ENCODE results near the gene GDA. TPM values are rescaled to one million over a fixed set of nuclear protein-coding genes. Genes with fewer than 3 reads are reported as not detected.

Gene GDA
- total RNA-seq (2014; rRNA removed; shearing (Covaris generic)), result not detected in 2 replicates

DNA sequence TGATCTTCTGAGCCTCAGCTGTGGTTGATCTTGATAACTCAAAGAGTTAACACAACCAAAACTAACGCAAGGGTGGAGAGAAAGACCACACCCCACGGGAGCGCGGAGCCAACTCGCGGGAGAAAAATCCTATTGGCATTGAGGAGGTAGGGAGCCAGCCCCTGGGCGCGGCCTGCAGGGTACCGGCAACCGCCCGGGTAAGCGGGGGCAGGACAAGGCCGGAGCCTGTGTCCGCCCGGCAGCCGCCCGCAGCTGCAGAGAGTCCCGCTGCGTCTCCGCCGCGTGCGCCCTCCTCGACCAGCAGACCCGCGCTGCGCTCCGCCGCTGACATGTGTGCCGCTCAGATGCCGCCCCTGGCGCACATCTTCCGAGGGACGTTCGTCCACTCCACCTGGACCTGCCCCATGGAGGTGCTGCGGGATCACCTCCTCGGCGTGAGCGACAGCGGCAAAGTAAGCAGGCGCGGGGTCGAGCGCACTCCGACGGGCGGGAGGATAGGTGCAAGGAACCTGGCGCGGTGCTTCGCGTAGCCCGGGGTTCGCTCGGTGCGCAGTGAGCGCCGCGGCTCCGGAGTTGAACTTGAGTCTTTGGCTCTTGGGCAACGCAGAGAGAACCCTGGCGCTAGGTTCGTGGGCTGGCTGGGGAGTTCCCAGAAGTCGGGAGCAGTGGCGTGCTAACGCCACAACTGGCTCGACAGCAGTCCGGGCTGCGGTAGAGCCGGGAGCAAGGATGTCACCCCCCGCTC lies at the start of gene GDA:
Gene GDA, plus strand, starts transcription at position 210 of the 745 bp plus-strand sequence. Its CDS starts 120 bp downstream, at position 330.
- DNase-seq (ENCODE audit: low spot score), result no peak

DNA sequence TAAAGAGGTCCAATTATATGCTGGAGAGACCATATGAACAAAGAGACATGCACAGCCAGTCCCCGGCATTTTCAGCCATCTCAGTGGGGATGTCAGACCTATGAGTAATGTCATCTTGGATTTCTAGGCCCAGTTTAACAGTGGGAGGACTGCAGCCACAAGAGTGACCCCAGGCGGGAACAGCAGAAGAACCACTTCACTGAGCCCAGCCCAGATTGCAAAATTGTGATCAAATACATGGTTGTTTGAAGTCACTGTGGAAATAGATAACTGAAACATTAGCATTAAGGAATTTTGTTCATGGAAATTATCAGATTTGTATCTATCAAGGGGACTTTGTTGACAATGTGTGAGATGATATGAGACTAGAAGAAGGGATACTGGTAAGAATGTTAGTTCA lies 46.7 kb upstream of the GDA start:
- DNase-seq (ENCODE audit: low spot score), result no peak

DNA sequence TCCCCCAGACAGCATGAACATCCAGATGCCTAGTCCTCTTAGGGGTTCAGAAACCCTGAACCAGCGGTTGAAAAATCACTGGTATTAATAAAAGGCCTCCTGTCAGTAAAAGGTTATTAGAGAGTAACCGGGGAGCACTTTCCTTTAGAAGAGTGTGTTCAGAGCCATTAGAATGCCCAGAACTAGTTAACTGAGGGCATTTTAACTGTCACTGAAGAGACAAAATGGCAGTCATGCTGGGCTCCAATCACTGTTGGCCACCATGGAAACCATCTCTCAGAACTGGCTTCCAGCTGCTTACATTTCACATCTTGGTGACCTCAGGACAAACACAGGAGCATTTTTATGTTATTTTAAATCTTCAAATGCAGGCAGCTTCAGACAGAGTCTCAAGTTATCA lies 36.2 kb upstream of the GDA start:
- DNase-seq (ENCODE audit: low spot score), result no peak

DNA sequence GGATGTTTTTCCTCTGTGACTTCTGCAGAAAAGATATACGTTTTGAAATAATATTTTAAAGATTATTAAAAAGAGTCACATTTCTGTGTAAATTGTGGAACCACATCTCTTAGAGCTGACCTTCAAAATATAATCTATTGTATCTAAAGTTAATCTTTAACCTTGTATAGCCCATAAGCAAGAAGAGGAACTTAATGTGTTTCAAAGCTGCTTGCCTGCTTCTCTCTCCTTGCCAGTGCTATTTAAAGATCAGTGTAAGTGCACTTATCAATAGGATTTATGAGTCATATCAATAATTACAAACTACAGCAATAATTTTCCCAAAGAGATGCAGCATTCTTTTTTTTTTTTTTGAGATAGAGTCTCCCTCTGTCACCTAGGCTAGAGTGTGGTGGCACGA lies 29.4 kb upstream of the GDA start:
- DNase-seq (ENCODE audit: low spot score), result no peak

DNA sequence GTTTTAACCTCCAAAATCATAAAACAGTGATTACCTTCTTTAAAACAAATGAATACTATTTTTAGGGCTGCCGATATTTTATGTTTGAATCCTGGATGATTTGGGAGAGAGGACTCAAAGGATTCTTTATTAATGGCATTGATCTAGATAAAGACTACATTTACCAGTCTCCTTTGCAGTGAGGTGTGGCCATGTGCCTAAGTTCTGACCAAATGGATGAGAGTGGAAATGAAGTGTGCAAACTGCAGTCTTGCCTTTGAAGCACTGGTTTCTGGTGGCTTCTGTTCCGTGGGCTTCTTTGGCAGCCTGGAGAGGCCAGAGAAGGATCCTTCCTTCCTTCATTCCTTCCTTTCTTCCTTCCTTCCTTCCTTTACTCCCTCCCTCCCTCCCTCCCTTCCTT lies 24.3 kb upstream of the GDA start:
- no peak for DNase-seq (ENCODE audit: low spot score)

DNA sequence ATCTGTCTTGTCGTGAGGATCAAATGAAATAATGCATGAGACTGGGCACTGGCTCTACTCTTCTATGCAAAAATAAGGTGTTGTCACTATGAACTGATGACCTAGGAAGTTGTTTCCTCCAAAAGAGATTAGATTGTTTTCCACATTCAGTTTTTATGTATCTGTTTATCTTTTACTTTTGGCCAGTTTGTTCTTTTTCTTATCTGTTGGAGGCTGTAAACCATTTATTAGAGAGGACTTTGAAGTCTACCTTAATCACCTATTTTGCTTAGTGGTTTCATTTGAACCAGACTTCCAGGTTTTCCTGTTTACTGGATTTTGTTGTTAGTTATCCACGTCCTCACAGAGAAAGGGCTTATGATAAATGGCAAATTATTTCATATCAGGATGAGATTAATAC lies 21.5 kb upstream of the GDA start:
- no peak for DNase-seq (ENCODE audit: low spot score)

DNA sequence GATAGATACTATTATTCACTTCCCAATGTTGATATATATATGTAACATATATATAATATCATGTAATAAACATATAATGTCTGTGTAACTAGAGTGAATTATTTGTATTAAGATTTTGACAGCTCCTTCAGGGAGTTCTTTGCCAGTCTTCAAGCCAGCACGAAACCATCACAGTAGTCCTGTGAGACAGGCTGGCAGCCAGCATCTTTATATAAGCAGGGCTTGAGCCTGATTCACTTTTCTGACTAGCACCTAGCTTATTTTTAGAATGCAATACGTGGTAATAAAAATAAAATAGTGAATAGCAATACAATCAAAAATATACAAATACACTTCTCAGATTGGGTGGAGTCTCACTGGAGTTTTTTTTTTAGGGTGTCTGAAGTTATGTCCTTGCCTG lies 20.7 kb upstream of the GDA start:
- no peak for DNase-seq (ENCODE audit: low spot score)

DNA sequence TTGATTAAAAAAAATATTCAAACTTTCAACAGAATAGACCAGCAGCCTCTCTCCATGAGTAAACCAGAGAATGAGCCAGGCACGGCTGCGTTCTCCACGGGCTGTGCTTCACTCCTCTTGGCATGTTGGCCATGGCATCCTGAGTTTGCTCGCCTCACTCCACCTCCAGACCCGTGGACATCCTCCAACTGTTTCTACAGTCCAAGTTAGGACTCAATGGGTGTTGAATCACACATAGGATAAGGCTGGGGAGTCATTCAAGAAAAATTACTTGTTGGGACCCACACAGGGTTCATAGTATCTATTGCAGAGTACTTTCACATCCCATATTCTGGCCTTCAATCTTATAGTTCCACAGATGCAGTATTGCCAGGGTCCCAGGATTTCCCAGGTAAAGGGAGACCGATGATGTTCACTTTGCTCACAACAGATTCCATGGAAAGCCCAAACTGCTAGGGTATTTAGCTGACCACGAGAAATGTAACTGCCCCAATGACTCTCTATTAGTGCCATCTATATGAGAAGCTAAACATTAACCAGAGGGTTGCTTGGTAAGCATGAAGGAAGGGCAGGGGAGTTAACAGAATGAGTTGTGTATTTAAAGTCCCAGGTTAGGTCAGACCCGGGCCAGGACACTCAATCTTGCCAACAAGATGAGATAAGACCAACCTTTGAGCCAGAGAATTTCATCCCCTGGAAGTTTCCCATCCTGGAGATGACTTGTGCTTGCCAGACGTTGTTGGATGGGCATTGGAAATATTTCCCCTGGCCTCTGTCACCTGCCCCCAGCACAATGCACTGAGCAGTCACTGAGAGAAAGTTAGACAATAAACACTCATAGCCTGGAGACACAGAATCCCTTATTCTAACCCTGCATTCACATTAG lies 19.7 kb upstream of the GDA start:
- DNase-seq (ENCODE audit: low spot score), result no peak

DNA sequence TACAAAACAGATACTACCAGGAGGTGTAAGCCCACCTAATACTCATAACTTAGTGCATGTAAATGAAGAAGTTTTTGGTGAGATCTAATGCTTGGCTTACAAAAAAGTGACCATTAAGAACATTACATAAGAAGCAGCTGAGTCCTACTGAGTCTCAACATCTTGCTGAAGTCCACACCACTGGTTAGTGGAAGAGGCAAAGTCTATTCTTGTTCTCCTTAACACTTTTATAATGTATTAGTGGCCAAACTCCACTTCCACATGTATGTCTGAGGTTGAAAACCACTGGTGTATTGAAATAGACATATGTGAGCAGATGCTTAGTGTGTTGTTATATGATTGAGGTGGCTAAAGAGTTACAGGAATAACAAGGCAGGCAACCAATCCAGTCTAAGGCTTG lies 18.9 kb upstream of the GDA start:
- no peak for DNase-seq (ENCODE audit: low spot score)

DNA sequence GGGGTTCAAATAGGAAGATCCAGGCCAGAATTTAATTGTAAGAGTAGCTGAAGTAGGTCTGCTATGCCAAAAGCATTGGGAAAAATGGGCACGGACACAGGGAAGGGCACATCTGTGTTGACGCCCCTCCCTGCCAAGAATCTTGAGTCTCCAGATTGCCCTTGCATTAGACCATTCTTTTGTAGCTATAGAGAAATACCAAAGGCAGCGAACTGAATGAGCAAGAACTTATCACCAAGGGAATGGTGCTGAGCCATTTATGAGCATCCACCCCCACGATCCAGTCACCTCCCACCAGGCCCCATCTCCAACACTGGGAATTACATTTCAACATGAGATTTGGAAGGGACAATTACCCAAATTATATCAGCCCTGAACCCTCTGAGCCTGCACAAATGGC lies 18.0 kb upstream of the GDA start:
- no peak for DNase-seq (ENCODE audit: low spot score)

DNA sequence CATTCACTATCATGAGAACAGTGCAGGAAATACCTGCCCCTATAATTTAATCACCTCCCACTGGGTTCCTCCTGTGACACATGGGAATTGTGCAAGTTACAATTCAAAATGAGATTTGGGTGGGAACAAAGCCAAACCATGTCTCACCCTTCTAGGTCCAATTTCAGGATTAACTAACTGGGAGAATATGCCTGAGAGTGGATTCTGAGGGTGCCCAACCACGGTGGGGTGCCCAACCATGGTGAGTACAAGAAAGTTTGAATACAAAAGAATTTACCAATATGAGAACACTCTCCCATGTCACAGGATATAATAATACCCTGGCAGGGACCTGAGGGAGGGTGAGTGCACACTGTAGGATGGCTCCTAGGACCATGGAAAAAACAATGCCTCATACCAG lies 17.2 kb upstream of the GDA start:
- no peak for DNase-seq (ENCODE audit: low spot score)

DNA sequence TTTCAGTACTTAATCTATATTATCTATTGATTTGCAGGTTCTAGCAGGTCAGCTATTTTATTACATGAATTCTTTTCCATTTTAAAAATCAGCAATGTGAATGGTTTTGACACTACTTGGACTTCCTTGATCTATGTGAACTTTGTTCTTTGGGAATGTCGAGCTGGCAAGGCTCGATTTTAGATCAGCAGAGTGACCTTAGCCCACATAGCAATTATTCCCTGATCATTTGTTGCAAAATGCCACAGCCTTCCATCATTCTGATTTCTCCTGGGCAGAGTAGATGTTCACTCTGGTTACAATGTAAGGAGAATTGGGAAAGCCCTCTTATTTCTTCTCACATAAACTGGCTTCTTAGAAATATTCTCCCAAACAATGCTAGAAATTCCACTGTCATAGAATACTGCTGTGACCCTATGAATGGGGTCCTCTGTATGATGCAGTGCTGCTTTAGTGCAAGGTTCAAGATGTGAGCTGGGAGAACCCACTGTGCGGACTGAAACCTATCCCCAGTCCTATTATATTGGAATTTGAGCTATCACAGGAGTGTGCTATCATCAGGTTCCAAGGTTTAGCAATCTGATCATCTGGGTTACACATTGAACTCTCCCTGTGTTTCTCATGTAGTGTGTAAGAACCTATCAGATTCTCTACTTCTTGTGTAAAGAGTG lies 15.7 kb upstream of the GDA start:
- DNase-seq (ENCODE audit: low spot score), result no peak

DNA sequence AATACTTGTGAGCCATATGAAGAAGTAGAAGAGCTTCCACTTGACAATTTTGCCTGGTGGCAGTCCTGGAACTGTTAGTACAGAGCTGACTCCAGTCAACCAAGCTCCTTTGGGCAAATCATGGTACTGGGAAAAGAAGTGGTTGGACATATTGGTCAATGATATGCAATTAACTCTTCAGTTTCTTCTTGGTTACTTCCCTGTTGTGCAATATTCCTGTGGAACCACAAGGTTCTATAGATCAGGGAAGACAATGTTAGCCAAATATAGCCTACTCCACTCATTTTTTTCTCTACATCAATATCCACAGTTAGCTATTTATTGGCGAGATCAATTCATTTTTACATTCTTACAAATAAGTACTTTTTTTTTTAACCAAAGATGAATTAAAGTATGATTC lies 14.4 kb upstream of the GDA start:
- no peak for DNase-seq (ENCODE audit: low spot score)

DNA sequence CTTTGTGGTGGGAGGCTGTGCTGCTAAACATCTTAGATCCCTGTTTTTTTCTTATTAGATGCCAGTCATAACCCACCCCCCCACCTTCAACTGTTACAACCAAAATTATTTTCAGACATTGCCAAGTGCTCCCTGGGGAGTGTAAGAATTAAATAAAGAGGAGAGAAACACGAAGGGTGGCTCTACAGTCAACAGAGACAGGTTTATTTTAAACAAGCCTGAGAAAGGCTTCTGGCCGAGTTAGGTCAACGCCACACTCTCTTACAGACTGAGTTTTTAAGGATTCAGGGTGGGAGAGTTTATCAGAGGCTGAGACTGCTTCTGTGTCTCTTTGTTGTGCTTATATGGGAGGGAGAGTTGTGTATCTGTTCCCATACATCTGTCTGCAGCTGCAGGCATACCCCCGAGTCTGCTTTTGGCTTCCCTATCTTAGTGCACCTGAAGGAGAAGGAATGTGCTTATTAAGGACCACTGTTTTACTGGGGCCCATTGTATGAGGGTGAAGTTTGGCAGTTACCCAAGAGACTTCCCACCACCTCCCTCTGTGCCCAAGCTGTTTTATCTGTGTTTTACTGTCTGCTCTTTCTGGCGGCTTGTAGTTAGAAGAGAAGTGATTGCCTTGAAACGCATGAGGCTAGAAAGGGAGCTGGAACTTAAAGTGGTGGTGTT lies 11.4 kb upstream of the GDA start:
- no peak for DNase-seq (ENCODE audit: low spot score)

DNA sequence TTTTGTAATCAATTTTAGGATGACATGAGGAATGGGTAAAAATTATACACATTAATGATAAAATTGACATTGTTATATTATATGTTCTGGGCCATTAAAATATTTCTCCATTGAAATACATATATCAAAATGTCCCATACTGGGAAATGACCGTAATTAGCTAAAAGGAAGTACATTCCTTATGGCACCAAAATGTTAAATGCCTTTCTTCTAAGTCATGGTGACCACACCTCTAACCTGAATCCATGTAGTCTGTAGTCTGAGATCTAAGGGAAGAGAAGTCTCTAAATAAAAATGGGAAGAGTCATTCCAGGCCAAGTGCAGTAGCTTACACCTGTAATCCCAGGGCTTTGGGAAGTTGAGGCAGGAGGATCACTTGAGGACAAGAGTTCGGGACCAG lies 10.0 kb upstream of the GDA start:
- DNase-seq (ENCODE audit: low spot score), result peak; percentile 78

DNA sequence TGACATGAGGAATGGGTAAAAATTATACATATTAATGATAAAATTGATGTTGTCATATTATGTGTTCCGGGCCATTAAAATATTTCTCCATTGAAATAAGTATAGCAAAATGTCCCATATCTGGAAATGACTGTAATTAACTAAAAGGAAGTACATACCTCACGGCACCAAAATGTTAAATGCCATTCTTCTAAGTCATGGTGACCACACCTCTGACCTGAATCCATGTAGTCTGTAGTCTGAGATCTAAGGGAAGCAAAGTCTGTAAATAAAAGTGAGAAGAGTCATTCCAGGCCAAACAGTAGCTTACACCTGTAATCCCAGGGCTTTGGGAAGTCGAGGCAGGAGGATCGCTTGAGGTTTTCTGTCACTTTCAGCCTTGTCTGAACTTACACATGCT lies 8.7 kb upstream of the GDA start:
- DNase-seq (ENCODE audit: low spot score), result peak; percentile 70

DNA sequence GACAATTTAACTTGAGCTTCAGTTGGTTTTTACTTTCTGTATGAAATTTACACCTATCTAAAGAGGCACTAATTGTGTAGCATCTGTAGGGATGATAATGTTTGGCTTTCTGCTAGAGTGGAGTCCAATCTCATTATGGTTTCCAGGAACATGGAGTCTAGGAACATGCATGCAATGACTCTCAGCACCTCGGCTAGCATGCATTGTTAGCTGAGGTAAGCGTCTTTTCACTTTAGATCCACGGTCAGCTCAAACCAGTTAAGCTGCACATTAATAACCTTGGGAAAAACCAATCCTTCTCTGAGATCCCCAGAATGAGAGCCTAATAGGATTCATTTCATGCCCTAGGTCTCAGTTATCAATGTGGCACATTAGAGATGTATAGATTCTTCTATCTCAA lies 7.8 kb upstream of the GDA start:
- DNase-seq (ENCODE audit: low spot score), result no peak

DNA sequence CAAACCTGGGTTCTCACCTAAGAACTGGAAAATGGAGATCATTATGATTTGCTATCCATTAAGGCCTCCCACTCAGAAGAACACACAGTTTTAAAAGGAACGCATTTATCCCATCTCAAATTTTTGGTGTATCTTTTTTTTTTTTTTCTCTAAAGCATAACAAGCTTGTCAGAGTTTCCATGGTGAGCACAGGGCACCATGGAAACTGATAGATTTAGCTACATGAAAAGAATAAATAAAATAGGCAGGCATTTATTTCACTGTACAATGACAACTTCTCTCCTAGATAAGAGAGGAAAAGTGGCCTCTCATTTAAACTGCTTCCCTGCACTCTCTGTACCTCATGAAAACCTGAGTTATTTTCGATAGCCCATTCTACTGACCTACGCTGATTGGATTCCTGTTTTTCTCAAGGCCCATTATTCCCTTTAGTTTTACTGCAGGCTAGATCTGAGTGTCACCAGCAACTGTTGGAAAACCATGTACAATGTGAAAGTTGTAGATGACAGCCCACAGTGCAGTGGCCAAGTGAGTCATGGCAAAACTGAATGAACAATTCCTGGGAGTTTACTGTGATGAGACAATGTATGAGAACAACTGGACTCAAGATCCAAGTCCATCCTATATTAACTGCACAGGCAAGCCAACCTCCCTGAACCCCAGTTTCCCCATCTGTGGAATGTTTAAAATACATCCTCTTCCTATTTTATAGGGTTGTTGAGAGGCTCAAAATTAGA lies 4.3 kb upstream of the GDA start:
- DNase-seq (ENCODE audit: low spot score), result no peak

DNA sequence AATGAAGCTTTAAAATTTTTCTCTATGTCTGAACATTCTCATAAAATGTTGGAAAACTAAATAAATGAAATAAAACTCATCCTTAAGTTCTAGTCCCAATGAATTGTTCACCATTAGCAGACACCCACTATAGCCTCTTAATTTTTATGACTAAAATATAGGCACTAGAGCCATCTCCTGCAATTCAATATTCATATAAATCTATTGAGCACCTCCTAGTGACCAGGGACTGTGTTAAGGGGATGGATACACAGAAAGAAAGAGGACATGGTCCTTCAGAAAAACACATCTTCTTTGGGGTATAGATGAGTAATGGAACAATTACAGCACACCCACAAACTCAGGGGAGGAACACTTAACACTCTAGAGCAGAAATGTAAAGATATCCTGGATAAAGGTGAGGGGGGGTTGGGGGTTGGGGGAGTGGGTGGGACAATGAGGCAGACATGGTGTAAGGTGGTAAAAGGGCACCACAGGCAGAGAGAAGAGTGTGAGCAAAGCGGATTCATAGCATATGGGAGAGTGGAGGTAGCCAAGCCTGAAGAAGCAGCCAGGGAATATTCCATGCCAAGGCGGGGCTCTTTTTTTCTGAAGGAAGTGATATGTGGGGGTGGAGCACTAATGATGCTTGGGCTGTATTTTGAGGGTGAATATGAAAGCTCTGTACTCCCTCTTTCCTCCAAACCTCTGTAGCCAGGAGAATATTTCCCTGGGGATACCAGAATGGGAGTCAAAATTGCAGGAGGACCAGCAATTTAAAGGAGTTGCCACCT lies 3.3 kb upstream of the GDA start:
- no peak for DNase-seq (ENCODE audit: low spot score)

DNA sequence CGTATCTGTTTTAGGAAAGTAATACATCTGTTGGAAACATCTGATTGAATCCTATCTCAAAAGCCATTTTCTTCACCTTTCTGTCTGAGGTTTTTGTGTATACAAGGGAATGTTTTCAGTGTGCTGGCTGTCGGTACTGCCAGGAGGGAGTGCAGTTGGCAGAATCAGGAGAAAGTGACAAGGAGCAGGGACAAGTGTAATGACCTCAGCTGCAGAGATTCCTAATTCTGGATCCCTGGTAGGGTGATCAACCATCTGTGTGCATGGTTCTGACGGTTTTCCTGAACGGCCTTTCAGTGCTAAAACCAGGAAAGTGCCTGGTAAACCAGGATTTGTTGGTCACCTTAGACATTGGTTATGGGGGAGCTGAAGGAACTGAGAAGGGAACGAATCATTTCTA lies 1.6 kb upstream of the GDA start:
- DNase-seq (ENCODE audit: low spot score), result no peak

DNA sequence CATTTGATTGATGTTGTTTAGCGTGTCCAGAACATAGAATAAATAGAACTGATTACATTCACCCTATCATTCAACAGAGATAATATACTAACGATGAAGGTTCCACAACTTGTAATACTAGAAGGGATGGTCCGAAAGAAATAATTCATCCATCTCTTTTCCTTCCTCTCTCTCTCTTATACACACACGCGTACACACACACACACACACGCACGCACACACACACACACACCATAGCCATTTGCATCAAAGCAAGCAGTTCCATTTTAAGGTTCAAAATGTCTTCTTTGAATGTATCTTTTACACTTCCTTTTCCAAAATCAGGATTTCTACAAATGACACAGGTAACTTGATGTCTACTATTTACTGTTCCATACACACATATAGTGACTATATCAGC lies 887 bp downstream of the GDA start:
- DNase-seq (ENCODE audit: low spot score), result no peak
